H1 (cell line): ENCODE results near the gene FGF21. TPM values are rescaled to one million over a fixed set of nuclear protein-coding genes. Genes with fewer than 3 reads are reported as not detected.

ENCODE experiments used
- CTCF ChIA-PET: fragments of 300-600 bp; sonication (Branson Sonifier 250); formaldehyde crosslinking; loops from one replicate; lab custom pipeline; 2021; ENCODE audit not compliant: partially characterized antibody; lab: Charles Lee
- POLR2A ChIA-PET: fragments of 300-600 bp; sonication (Branson Sonifier 250); formaldehyde crosslinking; loops from one replicate; lab custom pipeline; 2021; ENCODE audit warnings: inconsistent platforms; ENCODE audit not compliant: partially characterized antibody; lab: Charles Lee
- DNase-seq, 2 experiments: peaks; one replicate each; pipeline versions ENCODE4 v3.0.0 to v3.0.0-alpha.2; 2010 to 2022; ENCODE audit warnings: low spot score in 2 of 2, low read depth in 1 of 2, mixed read lengths in 1 of 2
- FAIRE-seq: peaks from 2 replicates; lab custom pipeline; 2011; peaks lifted over from hg19 to GRCh38; lab: Jason Lieb, UNC
- H2AFZ ChIP-seq: 2 replicates; pipeline ENCODE4 v1.8.1; 2012; ENCODE audit warnings: low read length, inconsistent platforms
- H2AK5ac ChIP-seq: 2 replicates; pipeline ENCODE4 v1.6.1; 2013; ENCODE audit warnings: low read depth, low read length
- H2BK120ac ChIP-seq: replicated peaks from 2 replicates; pipeline ENCODE3; 2013; ENCODE audit warnings: low read depth, low read length, inconsistent platforms
- H2BK12ac ChIP-seq: 2 replicates; pipeline ENCODE4 v1.6.1; 2013; ENCODE audit warnings: low read depth, low read length
- H2BK15ac ChIP-seq: 2 replicates; pipeline ENCODE4 v1.6.1; 2013; ENCODE audit warnings: low read length
- H2BK20ac ChIP-seq: 2 replicates; pipeline ENCODE4 v1.6.1; 2013; ENCODE audit warnings: low read length
- H2BK5ac ChIP-seq: 2 replicates; pipeline ENCODE4 v1.6.1; 2013; ENCODE audit warnings: low read depth, low read length
- H3K14ac ChIP-seq: 2 replicates; pipeline ENCODE4 v1.6.1; 2013; ENCODE audit warnings: inconsistent platforms; ENCODE audit not compliant: insufficient read length
- H3K18ac ChIP-seq: 2 replicates; pipeline ENCODE4 v1.6.1; 2013; ENCODE audit warnings: low read length; ENCODE audit errors: extremely low read depth
- H3K23ac ChIP-seq: 2 replicates; pipeline ENCODE4 v1.6.1; 2013; ENCODE audit warnings: inconsistent platforms; ENCODE audit not compliant: insufficient read length
- H3K23me2 ChIP-seq: 2 replicates; pipeline ENCODE4 v1.6.1; 2013; ENCODE audit warnings: low read depth, low read length
- H3K27ac ChIP-seq: 2 replicates; pipeline ENCODE4 v1.6.1; 2011; ENCODE audit warnings: low read depth, low read length, inconsistent platforms
- H3K27me3 ChIP-seq, 4 experiments: replicated peaks in 1 of 4; 1 replicate in 1 of 4; 2 replicates in 3 of 4; pipeline versions ENCODE4 v1.6.1 to v1.8.1; 2011 to 2013; ENCODE audit warnings: low read length in 3 of 4, mild to moderate bottlenecking in 3 of 4, inconsistent platforms in 2 of 4, mixed read lengths in 2 of 4, moderate library complexity in 1 of 4; ENCODE audit not compliant: control insufficient read depth in 3 of 4, insufficient read depth in 3 of 4; ENCODE audit errors: extremely low read depth in 1 of 4
- H3K36me3 ChIP-seq, 4 experiments: 2 replicates each; pipeline versions ENCODE4 v1.6.1 to v1.8.1; 2011 to 2013; ENCODE audit warnings: mild to moderate bottlenecking in 4 of 4, low read length in 3 of 4, moderate library complexity in 2 of 4, control low read depth in 1 of 4, inconsistent platforms in 1 of 4; ENCODE audit not compliant: insufficient read depth in 4 of 4, control insufficient read depth in 2 of 4
- H3K4ac ChIP-seq: replicated peaks from 2 replicates; pipeline ENCODE3; 2013; ENCODE audit warnings: low read length, low read depth, mixed read lengths, inconsistent platforms; ENCODE audit not compliant: insufficient read length
- H3K4me1 ChIP-seq, 4 experiments: replicated peaks in 1 of 4; 1 replicate in 1 of 4; 2 replicates in 3 of 4; pipeline versions ENCODE4 v1.6.1 to v1.8.1; 2011 to 2013; ENCODE audit warnings: low read length in 3 of 4, inconsistent platforms in 2 of 4, mixed read lengths in 1 of 4; ENCODE audit not compliant: insufficient read depth in 4 of 4, control insufficient read depth in 3 of 4
- H3K4me2 ChIP-seq, 2 experiments: 2 replicates each; pipeline versions ENCODE4 v1.6.1 to v1.8.1; 2011 to 2013; ENCODE audit warnings: low read depth in 2 of 2, low read length in 2 of 2, control low read depth in 1 of 2, inconsistent platforms in 1 of 2, mild to moderate bottlenecking in 1 of 2; ENCODE audit not compliant: insufficient read depth in 1 of 2
- H3K4me3 ChIP-seq, 4 experiments: fragments of 200-600, 300-600 bp in 1 of 4; sonication (generic), shearing (Covaris generic), sonication (Bioruptor Twin) in 1 of 4; 2 replicates each; pipeline versions ENCODE4 v1.5.1 to v1.8.1; 2011 to 2016; ENCODE audit warnings: low read length in 4 of 4, low read depth in 3 of 4, control low read depth in 2 of 4, inconsistent platforms in 2 of 4, mild to moderate bottlenecking in 2 of 4, mixed read lengths in 1 of 4, moderate library complexity in 1 of 4; ENCODE audit not compliant: insufficient read depth in 2 of 4; ENCODE audit errors: extremely low read depth in 1 of 4
- H3K56ac ChIP-seq: replicated peaks from 2 replicates; pipeline ENCODE3; 2013; ENCODE audit warnings: low read depth, mild to moderate bottlenecking, mixed read lengths, low read length, inconsistent platforms; ENCODE audit not compliant: insufficient read length
- H3K79me1 ChIP-seq: 2 replicates; pipeline ENCODE4 v1.6.1; 2013; ENCODE audit warnings: low read depth, low read length, control low read depth
- H3K79me2 ChIP-seq, 2 experiments: 2 replicates each; pipeline versions ENCODE4 v1.6.1 to v1.8.1; 2012 to 2013; ENCODE audit warnings: low read length in 2 of 2, mild to moderate bottlenecking in 2 of 2, inconsistent platforms in 1 of 2; ENCODE audit not compliant: insufficient read depth in 2 of 2, control insufficient read depth in 1 of 2
- H3K9ac ChIP-seq, 4 experiments: replicated peaks in 1 of 4; 1 replicate in 1 of 4; 2 replicates in 3 of 4; pipeline versions ENCODE4 v1.6.1 to v1.8.1; 2011 to 2013; ENCODE audit warnings: low read depth in 3 of 4, low read length in 3 of 4, control low read depth in 2 of 4, mild to moderate bottlenecking in 2 of 4, moderate library complexity in 2 of 4, inconsistent platforms in 1 of 4; ENCODE audit errors: extremely low read depth in 1 of 4
- H3K9me3 ChIP-seq, 2 experiments: 2 replicates each; pipeline versions ENCODE4 v1.6.1 to v1.8.1; 2012 to 2013; ENCODE audit warnings: mild to moderate bottlenecking in 2 of 2, moderate library complexity in 2 of 2, control low read depth in 1 of 2, inconsistent platforms in 1 of 2, low read depth in 1 of 2, low read length in 1 of 2, mixed read lengths in 1 of 2; ENCODE audit not compliant: insufficient read depth in 2 of 2
- H4K20me1 ChIP-seq, 2 experiments: replicated peaks in 1 of 2; 2 replicates each; pipeline versions ENCODE3 to v1.8.1; 2011 to 2013; ENCODE audit warnings: inconsistent platforms in 2 of 2, low read length in 2 of 2, mild to moderate bottlenecking in 1 of 2; ENCODE audit not compliant: insufficient read depth in 2 of 2, control insufficient read depth in 1 of 2
- H4K5ac ChIP-seq: 2 replicates; pipeline ENCODE4 v1.6.1; 2013; ENCODE audit warnings: low read length, low read depth, mixed read lengths, inconsistent platforms; ENCODE audit not compliant: insufficient read length
- H4K8ac ChIP-seq: 2 replicates; pipeline ENCODE4 v1.8.0; 2013; ENCODE audit warnings: mild to moderate bottlenecking, moderate library complexity, low read length, inconsistent platforms; ENCODE audit not compliant: insufficient read depth; ENCODE audit errors: extremely low read depth
- H4K91ac ChIP-seq: replicated peaks from 2 replicates; pipeline ENCODE3; 2013; ENCODE audit warnings: low read length, mixed read lengths, inconsistent platforms; ENCODE audit not compliant: insufficient read length
- ASH2L ChIP-seq: fragments of 200-600, 300-600 bp; sonication (generic); IDR thresholded peaks from one replicate; pipeline ENCODE4 v1.7.1; 2017; ENCODE audit warnings: low read length
- BACH1 ChIP-seq: IDR thresholded peaks from 2 replicates; pipeline ENCODE4 v1.6.1; 2012; ENCODE audit warnings: low read length, improper control_type of control experiment
- BCL11A ChIP-seq, 2 experiments: IDR thresholded peaks; one replicate each; pipeline ENCODE4 v1.6.1; 2011; ENCODE audit warnings: low read depth in 2 of 2, low read length in 2 of 2, mild to moderate bottlenecking in 2 of 2
- CBX8 ChIP-seq: fragments of 300-800, 300-1000 bp; sonication (generic); IDR thresholded peaks from 2 replicates; pipeline ENCODE4 v1.7.1; 2016; ENCODE audit warnings: low read depth, low read length, borderline replicate concordance
- KDM4A ChIP-seq: IDR thresholded peaks from one replicate; pipeline ENCODE4 v1.7.1; 2012; ENCODE audit warnings: low read depth, mild to moderate bottlenecking, moderate library complexity, low read length, inconsistent platforms; ENCODE audit not compliant: severe bottlenecking
- RAD21 ChIP-seq, 2 experiments: IDR thresholded peaks in 1 of 2; conservative IDR thresholded peaks in 1 of 2; 2 replicates each; pipeline ENCODE4 v1.6.1; 2011; ENCODE audit warnings: low read depth in 2 of 2, low read length in 2 of 2, improper control_type of control experiment in 1 of 2, inconsistent platforms in 1 of 2, mild to moderate bottlenecking in 1 of 2, moderate library complexity in 1 of 2
- RBBP5 ChIP-seq: IDR thresholded peaks from 2 replicates; pipeline ENCODE4 v1.7.1; 2012; ENCODE audit warnings: low read depth, mild to moderate bottlenecking, inconsistent platforms, low read length, moderate library complexity, borderline replicate concordance
- SIX5 ChIP-seq: IDR thresholded peaks from 2 replicates; pipeline ENCODE4 v1.6.1; 2011; ENCODE audit warnings: mild to moderate bottlenecking, low read depth, low read length
- YY1 ChIP-seq: IDR thresholded peaks from 2 replicates; pipeline ENCODE4 v1.6.1; 2011; ENCODE audit warnings: low read depth, mild to moderate bottlenecking, low read length
- WGBS, 2 experiments: shearing (Covaris generic) in 1 of 2; methylation state at CpG; one replicate each; pipeline versions ENCODE4 v1.1.6 to v1.1.7; 2013 to 2015; ENCODE audit warnings: low lambda C conversion rate in 2 of 2, mixed read lengths in 2 of 2, inconsistent platforms in 1 of 2, low coverage in 1 of 2, missing lambda C conversion rate in 1 of 2; ENCODE audit not compliant: insufficient replicate concordance in 2 of 2, insufficient coverage in 1 of 2, insufficient read length in 1 of 2; ENCODE audit errors: extremely low coverage in 1 of 2, missing lambda C conversion rate in 1 of 2; 5-methylcytosine and 5-hydroxymethylcytosine counted together
- polyA plus RNA-seq, 7 experiments: library from polyadenylated mRNA; depleted of rRNA in 3 of 7; stranded (reverse) in 5 of 7; unstranded in 2 of 7; fragments of >200 nt in 5 of 7; fragments of 200-250 nt in 2 of 7; gene quantifications; 1 replicate in 5 of 7; 2 replicates in 1 of 7; 4 replicates in 1 of 7; pipeline versions ENCODE4 v1.2.1 to v1.2.3, GENCODE V29; 2011 to 2013; ENCODE audit warnings: missing spikeins in 2 of 7, mixed read lengths in 2 of 7
- total RNA-seq: library from RNA; stranded (reverse); fragmentation: NEBNext Ultra II Directional; extraction: Animal tissue kit (Norgen Biotek cat#: 25700); gene quantifications from 2 replicates; pipeline ENCODE4 v1.2.1, GENCODE V29; 2021
- TF ChIP-seq, protein P1 (sequence below): IDR thresholded peaks from 2 replicates; pipeline ENCODE4 v1.6.1; 2011; ENCODE audit warnings: low read length, improper control_type of control experiment

FGF21 gene
- total and polyA plus RNA-seq, 2 of the 8 experiments (the other 6 are each of a cell fraction or from before 2014, with no cell fraction given), result 0.48 to 0.80 TPM

DNA sequence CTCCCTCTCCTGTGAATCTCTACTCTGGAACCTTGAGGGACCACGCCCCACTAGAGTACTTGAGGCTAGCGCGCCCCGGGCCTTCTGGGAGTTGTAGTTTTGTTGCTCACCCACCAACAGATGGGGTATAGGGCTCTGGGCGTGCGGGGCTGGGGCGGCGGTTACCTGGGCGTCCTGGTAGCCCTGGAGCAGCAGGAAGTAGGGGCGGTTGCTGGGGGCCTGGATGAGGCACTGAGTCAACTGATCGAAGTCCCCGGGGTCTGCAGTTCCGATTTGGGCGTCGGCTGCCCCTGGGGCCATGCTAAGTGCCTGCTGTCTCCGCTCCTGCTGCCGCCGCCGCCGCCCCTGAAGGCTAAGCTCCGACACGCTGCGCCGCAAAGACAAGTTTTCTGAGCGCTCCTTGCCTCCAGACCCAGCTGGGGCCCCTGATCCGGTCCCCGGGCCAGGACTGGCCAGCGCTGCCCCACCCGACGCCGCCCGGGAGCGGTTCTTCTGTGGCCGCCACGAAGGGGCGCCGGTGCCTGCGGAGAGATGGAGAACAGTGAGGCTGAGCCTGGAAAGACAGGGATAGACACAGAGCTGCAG, 20.2 kb upstream of the FGF21 start:
- H2BK5ac ChIP-seq, result peak overlapping the region; percentile 19; the same call in 1 of the 2 replicates
- H3K14ac ChIP-seq, result no peak overlapping the region
- no peak overlapping the region for H2BK20ac ChIP-seq
- ChIA-PET POLR2A (interaction anchor here (0.6 to 4.4 kb wide), 5 partner anchors 9 to 98 kb away, joined by 3 to 16 read pairs (median 4); partner anchors contain the start of gene CA11), CTCF (interaction anchor here (1.0 to 2.2 kb wide), 4 partner anchors 8 to 90 kb away, joined by 3 to 10 read pairs (median 4); partner anchors contain the start of gene CA11)
- peak overlapping the region; percentile 37 for H4K5ac ChIP-seq
- H3K4ac ChIP-seq, result no peak overlapping the region
- H3K4me2 ChIP-seq, result peak overlapping the region; percentile 64 to 84
- H2BK120ac ChIP-seq, result no peak overlapping the region
- no peaks in the 10 kb centered on the region for H3K36me3 ChIP-seq
- H3K27me3 ChIP-seq, result peaks cover 3 to 12% (median 9%) of the 10 kb centered on the region in 4 experiments; a peak in 6 of 7 replicates
- H3K4me3 ChIP-seq, result peak overlapping the region; percentile 47 to 72 (median 54)
- DNase-seq, result peak in 1 of 2 experiments; percentile 88
- WGBS, 2 experiments, result 4% methylated on average over 38 of the region's 38 CpGs; no CpG with 5 or more reads in 1 of the 2 experiments
- no peak overlapping the region for H2BK12ac ChIP-seq
- H4K20me1 ChIP-seq, result no peaks in the 10 kb centered on the region
- H2AFZ ChIP-seq, result no peak overlapping the region; the same call in 1 of the 2 replicates
- H4K8ac ChIP-seq, result no peak overlapping the region
- H3K79me2 ChIP-seq, result no peaks in the 10 kb centered on the region
- H3K23ac ChIP-seq, result no peak overlapping the region
- H3K9me3 ChIP-seq, result no peaks in the 10 kb centered on the region
- peaks cover 10% of the 10 kb centered on the region; the same call in 1 of the 2 replicates for H3K23me2 ChIP-seq
- H3K56ac ChIP-seq, result no peak overlapping the region
- H4K91ac ChIP-seq, result no peak overlapping the region
- H3K79me1 ChIP-seq, result no peaks in the 10 kb centered on the region
- no peak overlapping the region for H3K27ac ChIP-seq
- H3K9ac ChIP-seq, result 0 out of 7 replicates have a peak overlapping the region, but pooled peaks of 1 of the 4 experiments have one; percentile 2
- H3K18ac ChIP-seq, result 0 out of 2 replicates have a peak overlapping the region, but pooled peaks have one; percentile 39
- H3K4me1 ChIP-seq, result peaks cover 5 to 9% (median 9%) of the 10 kb centered on the region in 4 experiments
- H2BK15ac ChIP-seq, result no peak overlapping the region
- peak; percentile 19 for FAIRE-seq
- no peak overlapping the region for H2AK5ac ChIP-seq
- peak; percentile 93 for TF ChIP-seq KDM4A
- TF ChIP-seq ASH2L, result peak; percentile 52
- TF ChIP-seq BCL11A (IDR thresholded peaks at IDR 0.05; ENCODE audit: low read depth in 2 of 2, low read length in 2 of 2), result no peak
- peak in 1 of 2 experiments; percentile 8; a peak in 1 of 4 replicates for TF ChIP-seq RAD21 (IDR thresholded peaks at IDR 0.05 in 1 of 2, conservative IDR thresholded peaks at IDR 0.05 in 1 of 2; ENCODE audit: low read depth in 2 of 2, low read length in 2 of 2)
- 0 out of 2 replicates have a peak, but pooled peaks have one; percentile 47 for TF ChIP-seq RBBP5
- peak; percentile 30; the same call in 1 of the 2 replicates for TF ChIP-seq YY1
- TF ChIP-seq SIX5, result peak; percentile 73
- TF ChIP-seq BACH1, result no peak
- TF ChIP-seq, protein P1, sequence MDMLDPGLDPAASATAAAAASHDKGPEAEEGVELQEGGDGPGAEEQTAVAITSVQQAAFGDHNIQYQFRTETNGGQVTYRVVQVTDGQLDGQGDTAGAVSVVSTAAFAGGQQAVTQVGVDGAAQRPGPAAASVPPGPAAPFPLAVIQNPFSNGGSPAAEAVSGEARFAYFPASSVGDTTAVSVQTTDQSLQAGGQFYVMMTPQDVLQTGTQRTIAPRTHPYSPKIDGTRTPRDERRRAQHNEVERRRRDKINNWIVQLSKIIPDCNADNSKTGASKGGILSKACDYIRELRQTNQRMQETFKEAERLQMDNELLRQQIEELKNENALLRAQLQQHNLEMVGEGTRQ, result no peak
- TF ChIP-seq CBX8, result no peak
